Measurements from ENCODE around the gene CATSPERZ. TPM values are rescaled to one million over a fixed set of nuclear protein-coding genes. Genes with fewer than 3 reads are reported as not detected.
A peak's percentile ranks its signal among the peaks of the same experiment; 100 is the strongest.

CATSPERZ gene
- total and polyA plus RNA-seq, 9 of the 15 experiments (the other 6 are each of a cell fraction or from before 2014, with no cell fraction given) = 0.86 to 8.5 (median 3.5) TPM

DNA sequence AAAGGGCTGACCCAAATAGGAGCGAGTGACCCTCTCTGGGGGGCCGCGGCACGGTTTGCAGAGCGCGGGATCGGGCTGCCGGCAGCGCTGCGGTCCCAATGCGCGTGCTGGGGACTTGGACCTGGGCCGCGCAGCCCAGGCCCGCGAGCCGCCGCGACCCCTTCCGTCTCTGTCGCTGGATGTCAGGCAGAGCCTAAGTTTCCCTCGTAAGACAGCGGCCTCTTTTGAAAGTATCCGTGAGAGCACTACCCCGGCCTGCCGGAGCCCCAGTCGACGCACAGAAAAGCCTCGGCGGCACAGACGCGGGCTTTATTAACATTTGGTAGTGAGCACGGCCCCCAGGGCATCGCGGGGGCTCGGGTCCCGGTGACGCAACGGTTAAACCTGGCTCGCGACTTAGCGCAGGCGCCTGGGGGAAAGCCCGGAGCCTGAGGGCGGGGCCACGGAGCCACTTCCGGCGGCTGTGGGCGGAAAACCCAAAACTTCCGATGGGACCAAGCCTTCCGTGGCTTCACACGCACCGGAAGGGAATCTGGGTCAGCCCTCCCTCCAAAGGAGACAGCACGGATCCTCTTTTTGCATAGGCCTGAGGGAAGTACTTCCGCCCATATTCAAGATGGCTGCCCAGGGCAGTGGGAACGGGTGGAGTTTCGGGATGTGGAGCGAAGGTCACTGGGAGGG, 30.5 kb upstream of the CATSPERZ start (continued):
- TF ChIP-seq, protein P1, sequence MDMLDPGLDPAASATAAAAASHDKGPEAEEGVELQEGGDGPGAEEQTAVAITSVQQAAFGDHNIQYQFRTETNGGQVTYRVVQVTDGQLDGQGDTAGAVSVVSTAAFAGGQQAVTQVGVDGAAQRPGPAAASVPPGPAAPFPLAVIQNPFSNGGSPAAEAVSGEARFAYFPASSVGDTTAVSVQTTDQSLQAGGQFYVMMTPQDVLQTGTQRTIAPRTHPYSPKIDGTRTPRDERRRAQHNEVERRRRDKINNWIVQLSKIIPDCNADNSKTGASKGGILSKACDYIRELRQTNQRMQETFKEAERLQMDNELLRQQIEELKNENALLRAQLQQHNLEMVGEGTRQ (CRISPR knock-in tag; IDR thresholded peaks at IDR 0.05) = no peak
- TF ChIP-seq NFE2L1 (tag; IDR thresholded peaks at IDR 0.05; ENCODE audit: borderline replicate concordance, low read depth) = no peak
- TF ChIP-seq ZNF830 (CRISPR knock-in tag; IDR thresholded peaks at IDR 0.05) = peak; percentile 93; the same call in 1 of the 2 replicates
- no peak; the same call in 1 of the 2 replicates for TF ChIP-seq ZNF76 (CRISPR knock-in tag; IDR thresholded peaks at IDR 0.05; ENCODE audit: borderline replicate concordance)
- no peak for TF ChIP-seq TFAM (CRISPR knock-in tag; conservative IDR thresholded peaks at IDR 0.05)
- no peak for TF ChIP-seq KLF6 (CRISPR knock-in tag; IDR thresholded peaks at IDR 0.05; ENCODE audit: borderline replicate concordance)
- TF ChIP-seq, protein P2, sequence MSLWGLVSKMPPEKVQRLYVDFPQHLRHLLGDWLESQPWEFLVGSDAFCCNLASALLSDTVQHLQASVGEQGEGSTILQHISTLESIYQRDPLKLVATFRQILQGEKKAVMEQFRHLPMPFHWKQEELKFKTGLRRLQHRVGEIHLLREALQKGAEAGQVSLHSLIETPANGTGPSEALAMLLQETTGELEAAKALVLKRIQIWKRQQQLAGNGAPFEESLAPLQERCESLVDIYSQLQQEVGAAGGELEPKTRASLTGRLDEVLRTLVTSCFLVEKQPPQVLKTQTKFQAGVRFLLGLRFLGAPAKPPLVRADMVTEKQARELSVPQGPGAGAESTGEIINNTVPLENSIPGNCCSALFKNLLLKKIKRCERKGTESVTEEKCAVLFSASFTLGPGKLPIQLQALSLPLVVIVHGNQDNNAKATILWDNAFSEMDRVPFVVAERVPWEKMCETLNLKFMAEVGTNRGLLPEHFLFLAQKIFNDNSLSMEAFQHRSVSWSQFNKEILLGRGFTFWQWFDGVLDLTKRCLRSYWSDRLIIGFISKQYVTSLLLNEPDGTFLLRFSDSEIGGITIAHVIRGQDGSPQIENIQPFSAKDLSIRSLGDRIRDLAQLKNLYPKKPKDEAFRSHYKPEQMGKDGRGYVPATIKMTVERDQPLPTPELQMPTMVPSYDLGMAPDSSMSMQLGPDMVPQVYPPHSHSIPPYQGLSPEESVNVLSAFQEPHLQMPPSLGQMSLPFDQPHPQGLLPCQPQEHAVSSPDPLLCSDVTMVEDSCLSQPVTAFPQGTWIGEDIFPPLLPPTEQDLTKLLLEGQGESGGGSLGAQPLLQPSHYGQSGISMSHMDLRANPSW (CRISPR knock-in tag; IDR thresholded peaks at IDR 0.05) = no peak
- TF ChIP-seq GATAD2A (IDR thresholded peaks at IDR 0.05) = no peak
- no peak; a peak in 2 of 4 replicates for TF ChIP-seq SIN3A (IDR thresholded peaks at IDR 0.05; ENCODE audit: borderline replicate concordance in 2 of 2, control insufficient read depth in 1 of 2, low read depth in 2 of 2, low read length in 2 of 2)
- peak; percentile 65 for TF ChIP-seq HNRNPLL (IDR thresholded peaks at IDR 0.05; ENCODE audit: low read depth, low read length, poor library complexity, severe bottlenecking)
- TF ChIP-seq TBL1XR1 (IDR thresholded peaks at IDR 0.05; ENCODE audit: low read length in 2 of 2) = peak in 1 of 2 experiments; percentile 52; a peak in 1 of 4 replicates
- TF ChIP-seq, protein P3, sequence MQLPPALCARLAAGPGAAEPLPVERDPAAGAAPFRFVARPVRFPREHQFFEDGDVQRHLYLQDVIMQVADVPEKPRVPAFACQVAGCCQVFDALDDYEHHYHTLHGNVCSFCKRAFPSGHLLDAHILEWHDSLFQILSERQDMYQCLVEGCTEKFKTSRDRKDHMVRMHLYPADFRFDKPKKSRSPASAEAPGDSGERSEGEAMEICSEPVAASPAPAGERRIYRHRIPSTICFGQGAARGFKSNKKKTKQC (CRISPR knock-in tag; IDR thresholded peaks at IDR 0.05) = peak; percentile 66; the same call in 1 of the 2 replicates
- peak; percentile 43 to 49; a peak in 1 of 4 replicates for TF ChIP-seq ETV6 (IDR thresholded peaks at IDR 0.05; ENCODE audit: borderline replicate concordance in 1 of 2, low read depth in 2 of 2, low read length in 1 of 2)
- TF ChIP-seq ETV6 (CRISPR knock-in tag; IDR thresholded peaks at IDR 0.05; ENCODE audit: borderline replicate concordance) = 0 out of 2 replicates have a peak, but pooled peaks have one; percentile 65
- no peak for TF ChIP-seq CHD2 (IDR thresholded peaks at IDR 0.05; ENCODE audit: low read depth, low read length)
- TF ChIP-seq ZNF184 (CRISPR knock-in tag; IDR thresholded peaks at IDR 0.05) = no peak
- no peak for TF ChIP-seq SLC30A9 (CRISPR knock-in tag; IDR thresholded peaks at IDR 0.05)
- TF ChIP-seq HDAC2 (IDR thresholded peaks at IDR 0.05) = no peak
- TF ChIP-seq, protein P4, sequence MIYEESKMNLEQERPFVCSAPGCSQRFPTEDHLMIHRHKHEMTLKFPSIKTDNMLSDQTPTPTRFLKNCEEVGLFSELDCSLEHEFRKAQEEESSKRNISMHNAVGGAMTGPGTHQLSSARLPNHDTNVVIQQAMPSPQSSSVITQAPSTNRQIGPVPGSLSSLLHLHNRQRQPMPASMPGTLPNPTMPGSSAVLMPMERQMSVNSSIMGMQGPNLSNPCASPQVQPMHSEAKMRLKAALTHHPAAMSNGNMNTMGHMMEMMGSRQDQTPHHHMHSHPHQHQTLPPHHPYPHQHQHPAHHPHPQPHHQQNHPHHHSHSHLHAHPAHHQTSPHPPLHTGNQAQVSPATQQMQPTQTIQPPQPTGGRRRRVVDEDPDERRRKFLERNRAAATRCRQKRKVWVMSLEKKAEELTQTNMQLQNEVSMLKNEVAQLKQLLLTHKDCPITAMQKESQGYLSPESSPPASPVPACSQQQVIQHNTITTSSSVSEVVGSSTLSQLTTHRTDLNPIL (CRISPR knock-in tag; IDR thresholded peaks at IDR 0.05) = 0 out of 2 replicates have a peak, but pooled peaks have one; percentile 55
- no peak for TF ChIP-seq KLF1 (tag; IDR thresholded peaks at IDR 0.05)
- TF ChIP-seq CREM (IDR thresholded peaks at IDR 0.05; ENCODE audit: low read depth) = peak; percentile 90
- no peak; the same call in 1 of the 2 replicates for TF ChIP-seq ZBED1 (IDR thresholded peaks at IDR 0.05)
- no peak for TF ChIP-seq KLF13 (tag; IDR thresholded peaks at IDR 0.05; ENCODE audit: borderline replicate concordance, low read depth)
- no peak for TF ChIP-seq PTBP1 (IDR thresholded peaks at IDR 0.05; ENCODE audit: low read depth, low read length)
